HG03159 (cell line): Measurements from ENCODE around the gene TRIM67.
"Not testable (repeated sequence)": the region's sequence is repeated elsewhere in the genome, so short reads cannot be mapped to it uniquely, and the experiment has no call there.

Source experiments
- ATAC-seq: cut with Tn5 transposase; IDR thresholded peaks from one replicate; pipeline ENCODE4 v1.9.1; 2021; ENCODE audit warnings: mild to moderate bottlenecking, moderate library complexity; ENCODE audit not compliant: unreplicated experiment

TRIM67 gene

DNA sequence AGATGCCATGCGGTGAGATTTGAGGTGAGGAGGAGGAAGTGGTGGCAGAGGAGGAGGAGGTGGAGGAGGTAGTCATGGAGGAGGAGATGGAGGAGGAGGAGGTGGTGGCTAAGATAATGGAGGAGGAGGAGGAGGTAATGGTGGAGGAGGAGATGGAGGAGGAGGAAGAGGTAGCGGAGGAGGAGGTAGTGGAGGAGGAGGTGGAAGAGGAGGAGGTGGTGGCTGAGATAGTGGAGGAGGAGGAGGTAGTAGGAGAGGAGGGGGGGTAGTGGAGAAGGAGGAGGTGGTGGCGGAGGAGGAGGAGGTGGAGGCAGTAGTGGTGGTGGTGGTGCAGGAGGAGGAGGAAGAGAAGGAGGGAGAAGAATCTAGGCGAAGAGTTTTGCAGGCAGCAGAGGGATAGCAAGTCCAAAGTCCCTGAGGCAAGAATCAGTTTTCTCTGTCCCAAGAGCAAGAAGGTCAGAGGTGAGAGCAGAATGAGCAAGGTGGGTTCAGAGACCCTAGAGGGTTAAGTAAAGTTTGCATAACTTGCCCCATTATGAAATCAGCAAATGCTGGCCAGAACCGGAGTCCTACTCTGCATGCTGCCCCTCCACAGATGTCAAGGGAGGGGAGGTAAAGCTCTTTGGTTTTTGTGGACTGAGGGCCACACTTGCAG, 40.2 kb downstream of the TRIM67 start:
- no peak for ATAC-seq

DNA sequence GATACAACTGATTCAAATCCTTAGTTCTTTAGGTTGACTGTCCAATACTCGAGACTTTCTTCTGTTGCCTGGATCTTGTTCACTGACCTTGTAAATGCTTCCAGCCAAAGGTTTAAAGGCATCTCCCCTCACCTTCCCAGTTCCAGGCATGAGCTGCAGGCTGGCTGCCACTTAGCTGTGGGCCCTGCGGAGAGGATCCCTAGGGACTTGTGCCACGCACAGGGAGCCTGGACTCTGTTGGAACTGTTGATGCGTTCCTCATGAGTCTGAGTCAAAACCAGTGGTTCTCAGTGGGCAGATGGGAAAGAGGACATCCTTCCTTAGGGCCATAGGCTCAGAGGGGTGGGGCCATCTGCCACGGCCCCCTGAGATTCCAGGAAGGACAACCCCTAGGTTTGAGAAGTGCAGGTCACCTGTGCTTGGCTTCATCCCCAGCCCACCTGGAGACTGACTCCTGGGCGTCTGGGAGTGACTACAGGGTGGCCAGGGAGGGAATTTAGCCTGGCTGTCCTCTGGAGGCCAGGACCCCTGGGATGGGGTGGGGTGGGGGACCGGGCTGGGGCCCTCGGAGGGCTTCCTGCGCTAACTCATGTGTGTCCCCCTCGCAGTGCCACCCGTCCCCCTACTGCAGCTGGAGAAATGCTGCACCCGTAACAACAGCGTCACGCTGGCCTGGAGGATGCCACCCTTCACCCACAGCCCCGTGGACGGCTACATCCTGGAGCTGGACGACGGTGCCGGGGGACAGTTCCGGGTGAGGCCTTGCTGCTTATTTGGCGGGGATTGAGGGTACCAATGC, 41.6 kb downstream of the TRIM67 start:
- ATAC-seq = no peak

GRCh38 chr1:231206856-231207255, 45.0 kb downstream of the TRIM67 start:
- no peak for ATAC-seq

GRCh38 chr1:231207437-231207836, 45.6 kb downstream of the TRIM67 start:
- ATAC-seq = no peak

DNA sequence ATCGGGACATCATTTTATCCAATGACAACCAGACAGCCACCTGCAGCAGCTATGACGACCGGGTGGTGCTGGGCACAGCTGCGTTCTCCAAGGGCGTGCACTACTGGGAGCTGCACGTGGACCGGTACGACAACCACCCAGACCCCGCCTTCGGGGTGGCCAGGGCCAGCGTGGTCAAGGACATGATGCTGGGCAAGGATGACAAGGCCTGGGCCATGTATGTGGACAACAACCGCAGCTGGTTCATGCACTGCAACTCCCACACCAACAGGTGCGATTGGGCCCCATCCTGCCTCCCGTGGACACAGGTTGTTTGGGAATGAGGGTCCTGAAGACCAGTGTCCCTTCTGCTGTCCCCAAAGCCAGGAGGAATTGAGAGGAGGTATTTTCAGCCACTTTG, 47.1 kb downstream of the TRIM67 start:
- ATAC-seq = no peak

DNA sequence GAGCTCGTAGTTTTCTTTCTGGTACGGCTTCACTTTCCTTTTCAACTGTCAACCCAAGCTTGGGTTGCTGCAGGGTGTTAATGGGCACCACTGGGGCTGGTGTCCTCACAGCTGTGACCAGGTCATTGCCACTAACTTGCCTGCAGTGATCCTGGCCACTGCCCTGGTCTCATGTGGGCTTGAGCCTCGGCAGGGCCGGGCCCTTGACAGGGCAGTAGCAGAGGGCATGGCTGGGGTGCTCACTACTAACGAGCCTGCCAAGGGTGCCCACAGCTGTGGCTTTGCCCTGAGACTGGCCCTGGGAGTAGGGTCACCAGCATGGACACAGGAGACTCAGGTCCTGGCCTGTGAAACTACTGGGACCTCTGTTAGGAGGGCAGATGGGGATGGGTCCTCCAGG, 47.7 kb downstream of the TRIM67 start:
- ATAC-seq = no peak

DNA sequence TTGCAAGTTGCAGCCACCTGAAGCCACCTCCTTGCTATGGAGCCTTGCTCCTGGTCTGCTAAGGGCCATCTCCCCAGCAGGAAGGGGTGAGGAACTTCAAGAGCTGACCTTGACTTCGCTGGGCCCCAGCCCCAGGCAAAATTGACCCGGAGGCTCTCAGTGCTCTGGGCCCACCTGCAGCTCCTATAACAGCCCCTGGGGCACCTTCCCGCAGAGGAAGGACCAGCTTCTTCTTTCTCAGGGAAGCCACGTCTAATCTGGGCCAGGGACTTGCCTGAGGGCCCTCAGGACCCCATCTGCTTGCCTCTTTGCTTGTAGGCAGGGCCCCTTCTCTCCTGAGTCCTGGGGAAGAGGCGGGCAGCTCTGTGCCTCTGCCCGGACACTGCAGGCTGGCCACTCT, 48.3 kb downstream of the TRIM67 start:
- ATAC-seq = no peak

- ATAC-seq = peak; percentile 86
Measured at GRCh38 chr1:231211005-231211857, 49.4 kb downstream of the TRIM67 start.

- ATAC-seq = not testable (repeated sequence)
Measured at GRCh38 chr1:231212301-231212700, 50.4 kb downstream of the TRIM67 start.

DNA sequence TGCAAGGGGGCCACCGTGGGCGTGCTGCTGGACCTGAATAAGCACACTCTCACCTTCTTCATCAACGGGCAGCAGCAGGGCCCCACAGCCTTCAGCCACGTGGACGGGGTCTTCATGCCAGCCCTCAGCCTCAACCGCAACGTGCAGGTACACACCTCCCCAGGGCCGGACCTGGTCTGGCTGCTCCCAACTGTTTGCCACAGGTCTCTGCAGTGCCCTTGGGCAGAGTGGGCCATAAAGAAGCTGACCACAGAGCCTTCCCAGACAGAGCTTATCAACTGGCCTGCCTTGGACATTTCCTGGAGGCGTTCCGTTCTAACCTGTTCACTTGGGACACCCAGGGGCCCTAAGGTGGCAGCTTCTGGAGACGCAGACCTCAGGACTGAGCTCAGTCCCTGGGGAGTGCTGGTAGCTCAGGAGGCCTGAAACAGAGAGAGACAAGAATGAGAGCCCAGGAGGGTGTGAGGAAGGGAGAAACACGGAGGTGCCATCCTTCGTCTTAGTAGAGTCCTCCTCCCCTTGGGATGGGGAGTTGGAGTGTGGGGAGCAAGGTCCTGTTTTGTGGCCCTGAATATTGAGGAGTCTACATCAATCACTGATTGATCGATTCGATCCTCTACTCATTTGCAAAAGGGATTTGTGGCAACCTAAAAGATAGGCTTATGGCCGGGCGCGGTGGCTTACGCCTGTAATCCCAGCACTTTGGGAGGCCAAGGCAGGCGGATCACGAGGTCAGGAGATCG, 52.1 kb downstream of the TRIM67 start:
- no peak for ATAC-seq

DNA sequence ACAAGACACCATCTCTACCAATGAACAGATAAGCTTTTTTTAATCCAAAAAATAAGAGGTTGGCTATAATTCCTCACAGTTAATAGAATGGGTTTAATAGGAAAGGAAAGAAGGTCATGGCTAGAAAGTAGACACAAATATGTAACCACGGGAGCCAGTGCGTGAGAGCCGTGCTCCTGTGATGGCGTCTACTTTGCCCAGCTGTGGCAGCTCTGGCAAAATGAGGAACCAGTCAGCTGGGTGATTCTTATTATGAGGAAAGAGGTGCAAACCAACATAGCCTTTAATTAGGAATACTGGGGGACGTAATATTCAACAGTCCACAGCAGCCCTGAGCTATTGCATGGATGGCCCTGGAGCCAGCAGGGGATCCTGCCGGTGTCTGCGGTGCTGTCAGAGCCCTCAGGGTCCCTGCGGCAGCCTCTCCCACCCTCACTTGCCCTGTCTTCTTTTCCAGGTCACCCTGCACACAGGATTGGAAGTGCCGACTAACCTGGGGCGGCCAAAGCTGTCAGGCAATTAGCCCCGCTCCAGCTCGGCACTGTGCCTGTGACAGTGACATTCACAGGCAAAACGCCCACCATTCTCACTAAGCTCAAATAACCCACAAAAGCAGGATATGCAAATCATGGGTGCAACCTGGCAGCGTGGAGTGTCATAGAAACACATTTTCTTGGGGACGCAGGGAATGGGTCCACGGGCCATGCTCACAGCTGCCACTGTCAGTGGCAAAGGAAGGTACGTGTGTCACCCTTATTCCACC, 53.2 kb downstream of the TRIM67 start:
- peak; percentile 28 for ATAC-seq

- peak; percentile 1 for ATAC-seq
Measured at GRCh38 chr1:231215681-231216385, 54.0 kb downstream of the TRIM67 start.

GRCh38 chr1:231216498-231216897, 54.6 kb downstream of the TRIM67 start:
- no peak for ATAC-seq

DNA sequence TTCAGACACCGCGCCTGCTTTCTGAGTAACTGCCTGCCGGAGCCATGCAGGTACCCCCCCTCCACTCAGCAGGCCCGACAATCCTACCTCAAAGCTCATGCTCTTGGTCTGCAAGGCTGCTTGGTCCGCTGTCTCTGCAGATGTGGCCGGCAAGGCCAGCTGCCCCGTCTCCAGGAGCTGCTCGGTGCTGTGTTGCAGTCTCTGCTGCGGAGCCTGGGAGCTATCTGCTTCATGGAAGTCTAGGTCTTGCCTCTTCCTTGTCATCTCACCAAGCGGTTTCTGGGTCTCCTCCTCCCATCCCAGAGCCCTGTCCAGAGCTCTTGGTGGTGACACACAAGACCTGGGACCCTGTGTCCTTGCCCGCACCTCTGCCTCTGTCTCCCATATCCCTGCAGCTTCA, 55.2 kb downstream of the TRIM67 start:
- no peak for ATAC-seq

- no peak for ATAC-seq
Measured at GRCh38 chr1:231218078-231218477, 56.2 kb downstream of the TRIM67 start.

DNA sequence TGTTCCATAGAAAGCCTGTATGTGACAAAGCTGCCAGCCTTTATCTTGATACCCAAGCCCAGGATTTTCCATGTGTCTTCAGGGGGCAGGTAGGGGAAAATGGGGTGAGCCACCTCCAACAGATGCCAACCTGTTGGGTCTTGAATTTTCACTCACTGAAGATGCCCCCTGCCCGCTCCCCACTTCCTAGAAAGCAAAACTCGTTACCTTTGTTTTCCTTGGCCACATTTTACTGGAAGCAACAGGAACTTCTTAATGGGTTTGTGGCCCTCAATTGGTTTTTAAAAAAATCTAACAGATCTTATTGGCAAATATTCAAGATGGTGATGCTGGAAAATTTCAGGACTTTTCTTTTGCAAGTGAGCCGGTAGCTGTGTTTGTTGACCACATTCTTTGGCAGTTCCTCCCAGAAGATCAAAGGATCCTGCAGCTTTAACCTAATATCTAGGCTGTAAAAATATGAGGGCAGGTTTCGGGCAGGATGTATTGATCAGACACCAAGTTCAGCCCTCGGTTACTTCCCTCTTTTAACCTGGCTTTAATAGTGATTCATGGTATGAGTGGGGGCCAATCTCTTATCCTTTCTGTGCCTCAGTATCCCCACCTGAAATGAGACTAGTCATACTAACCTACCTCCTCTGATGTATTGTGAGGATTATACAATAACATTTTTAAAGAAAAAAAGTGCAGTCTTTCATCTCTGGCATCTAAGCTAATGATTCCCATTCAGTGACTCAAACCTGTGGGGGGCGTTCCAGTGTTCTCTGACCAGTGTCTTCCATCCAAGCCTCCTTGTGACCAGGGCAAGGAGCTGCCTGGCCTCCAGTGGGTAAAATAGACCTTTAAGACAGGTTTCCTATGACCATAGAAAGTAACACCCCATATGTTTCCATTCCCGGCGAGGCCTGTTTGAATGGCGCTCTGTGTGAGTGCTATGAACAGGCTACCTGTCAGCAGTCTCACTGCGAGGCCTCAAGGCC, 57.9 kb downstream of the TRIM67 start:
- ATAC-seq = no peak

GRCh38 chr1:231220801-231221200, 58.9 kb downstream of the TRIM67 start:
- no peak for ATAC-seq

DNA sequence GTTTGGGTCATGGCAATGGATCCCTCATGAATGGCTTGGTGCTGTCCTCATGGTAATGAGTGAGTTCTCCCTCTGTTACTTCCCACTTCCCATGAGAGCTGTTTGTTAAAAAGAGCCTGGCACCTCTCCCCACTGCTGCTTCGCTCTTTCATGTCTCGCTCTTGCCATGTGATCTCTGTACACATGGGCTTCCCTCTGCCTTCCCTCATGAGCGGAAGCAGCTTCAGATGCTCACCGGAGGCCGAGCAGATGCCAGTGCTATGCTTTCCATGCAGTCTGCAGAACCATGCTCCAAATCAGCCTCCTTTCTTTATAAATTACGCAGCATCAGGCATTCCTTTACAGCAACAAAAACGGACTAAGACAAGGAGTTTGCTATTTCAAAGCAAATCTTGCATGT, 64.3 kb downstream of the TRIM67 start:
- ATAC-seq = no peak
